ENCODE results near the gene MRPL46.

The MRPL46 gene

DNA sequence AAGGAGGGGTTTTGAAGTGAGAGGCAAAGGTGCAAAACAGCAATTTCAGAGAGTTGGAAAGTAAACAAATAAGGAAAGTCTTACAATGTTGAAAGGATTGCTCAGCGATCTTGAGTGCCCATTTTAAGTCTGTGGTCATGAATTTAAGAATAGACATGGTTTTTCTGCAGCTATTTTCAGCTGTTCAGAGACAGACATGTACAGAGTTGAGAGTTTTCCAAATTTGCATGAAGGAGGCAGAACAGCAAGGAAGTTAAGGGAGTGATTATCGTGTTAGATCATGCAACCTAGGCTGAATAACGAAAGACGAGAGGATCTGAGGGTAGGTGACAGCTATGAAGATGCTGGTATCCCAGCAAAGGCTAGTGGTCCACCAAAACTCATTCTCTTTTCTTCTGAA lies 42.1 kb upstream of the MRPL46 start:
- H3K79me2 ChIP-seq (ENCODE audit: insufficient read depth, low read length) = no peaks in the 10 kb centered on the region
- no peak overlapping the region for H2AFZ ChIP-seq (ENCODE audit: low read depth, low read length, severe bottlenecking)
- no peak overlapping the region for H3K4me3 ChIP-seq (ENCODE audit: insufficient read depth, low read length, poor library complexity, severe bottlenecking)
- no peaks in the 10 kb centered on the region for H3K9me2 ChIP-seq (replicated peaks; ENCODE audit: insufficient read depth, low read length)
- no peaks in the 10 kb centered on the region for H3K27me3 ChIP-seq (ENCODE audit: low read length)
- TF ChIP-seq, protein P1, sequence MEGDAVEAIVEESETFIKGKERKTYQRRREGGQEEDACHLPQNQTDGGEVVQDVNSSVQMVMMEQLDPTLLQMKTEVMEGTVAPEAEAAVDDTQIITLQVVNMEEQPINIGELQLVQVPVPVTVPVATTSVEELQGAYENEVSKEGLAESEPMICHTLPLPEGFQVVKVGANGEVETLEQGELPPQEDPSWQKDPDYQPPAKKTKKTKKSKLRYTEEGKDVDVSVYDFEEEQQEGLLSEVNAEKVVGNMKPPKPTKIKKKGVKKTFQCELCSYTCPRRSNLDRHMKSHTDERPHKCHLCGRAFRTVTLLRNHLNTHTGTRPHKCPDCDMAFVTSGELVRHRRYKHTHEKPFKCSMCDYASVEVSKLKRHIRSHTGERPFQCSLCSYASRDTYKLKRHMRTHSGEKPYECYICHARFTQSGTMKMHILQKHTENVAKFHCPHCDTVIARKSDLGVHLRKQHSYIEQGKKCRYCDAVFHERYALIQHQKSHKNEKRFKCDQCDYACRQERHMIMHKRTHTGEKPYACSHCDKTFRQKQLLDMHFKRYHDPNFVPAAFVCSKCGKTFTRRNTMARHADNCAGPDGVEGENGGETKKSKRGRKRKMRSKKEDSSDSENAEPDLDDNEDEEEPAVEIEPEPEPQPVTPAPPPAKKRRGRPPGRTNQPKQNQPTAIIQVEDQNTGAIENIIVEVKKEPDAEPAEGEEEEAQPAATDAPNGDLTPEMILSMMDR (IDR thresholded peaks at IDR 0.05; ENCODE audit: insufficient read depth, low read length, poor library complexity, severe bottlenecking) = no peak
- TF ChIP-seq EZH2phosphoT487 (conservative IDR thresholded peaks at IDR 0.05; ENCODE audit: low read length) = no peak
- no peaks in the 10 kb centered on the region for H4K20me1 ChIP-seq (ENCODE audit: low read depth, low read length)
- no peak overlapping the region for H3K4me2 ChIP-seq (ENCODE audit: low read depth, low read length, poor library complexity, severe bottlenecking)
- H3F3A ChIP-seq (ENCODE audit: insufficient read depth) = no peaks in the 10 kb centered on the region
- no peak overlapping the region for H3K27ac ChIP-seq (ENCODE audit: low read depth, low read length)
- no peak overlapping the region for H3K9ac ChIP-seq (ENCODE audit: low read length)
- H3K9me3 ChIP-seq (ENCODE audit: insufficient read depth, low read length) = no peaks in the 10 kb centered on the region
- no peaks in the 10 kb centered on the region for H3K36me3 ChIP-seq (ENCODE audit: low read length)

- no peaks in the 10 kb centered on the region for H3K27me3 ChIP-seq (ENCODE audit: low read length)
- H3F3A ChIP-seq (ENCODE audit: insufficient read depth) = no peaks in the 10 kb centered on the region
- H3K36me3 ChIP-seq (ENCODE audit: low read length) = no peaks in the 10 kb centered on the region
- no peak overlapping the region for H2AFZ ChIP-seq (ENCODE audit: low read depth, low read length, severe bottlenecking)
- H3K79me2 ChIP-seq (ENCODE audit: insufficient read depth, low read length) = no peaks in the 10 kb centered on the region
- no peaks in the 10 kb centered on the region for H3K9me3 ChIP-seq (ENCODE audit: insufficient read depth, low read length)
- no peak overlapping the region for H3K4me3 ChIP-seq (ENCODE audit: insufficient read depth, low read length, poor library complexity, severe bottlenecking)
- no peak overlapping the region for H3K4me2 ChIP-seq (ENCODE audit: low read depth, low read length, poor library complexity, severe bottlenecking)
- no peak overlapping the region for H3K27ac ChIP-seq (ENCODE audit: low read depth, low read length)
- H4K20me1 ChIP-seq (ENCODE audit: low read depth, low read length) = no peaks in the 10 kb centered on the region
- no peaks in the 10 kb centered on the region for H3K9me2 ChIP-seq (replicated peaks; ENCODE audit: insufficient read depth, low read length)
- TF ChIP-seq, protein P1 (IDR thresholded peaks at IDR 0.05; ENCODE audit: insufficient read depth, low read length, poor library complexity, severe bottlenecking) = no peak
- no peak for TF ChIP-seq EZH2phosphoT487 (conservative IDR thresholded peaks at IDR 0.05; ENCODE audit: low read length)
- H3K9ac ChIP-seq (ENCODE audit: low read length) = no peak overlapping the region
Observed at GRCh38 chr15:88506628-88507027, 39.4 kb upstream of the MRPL46 start.

DNA sequence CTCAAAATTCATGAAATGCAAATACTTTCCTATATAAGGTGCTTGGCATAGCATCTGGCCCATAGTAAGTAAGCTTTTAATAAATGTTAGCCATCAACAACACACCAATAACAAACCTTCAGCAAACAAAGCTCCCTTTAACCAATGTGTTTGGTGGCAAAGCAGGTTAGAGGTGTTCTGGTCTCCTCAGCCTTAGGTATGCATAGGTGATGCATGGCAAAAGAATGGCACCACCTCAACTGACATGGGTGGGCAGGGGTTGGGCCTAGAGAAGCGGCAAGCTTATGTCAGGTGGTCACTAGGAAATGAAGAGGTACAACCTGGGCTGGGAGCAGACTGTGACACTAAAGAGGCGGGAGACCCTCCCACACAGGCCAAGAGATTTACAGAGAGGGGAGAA lies 38.5 kb upstream of the MRPL46 start:
- Histone ChIP-seq H2AFZ (ENCODE audit: low read depth, low read length, severe bottlenecking) (no peak overlapping the region), H3K27ac (ENCODE audit: low read depth, low read length) (no peak overlapping the region), H3K27me3 (ENCODE audit: low read length) (no peaks in the 10 kb centered on the region), H3K36me3 (ENCODE audit: low read length) (no peaks in the 10 kb centered on the region), H3K9me3 (ENCODE audit: insufficient read depth, low read length) (no peaks in the 10 kb centered on the region), H3F3A (ENCODE audit: insufficient read depth) (no peaks in the 10 kb centered on the region), H3K9ac (ENCODE audit: low read length) (no peak overlapping the region), H3K9me2 (replicated peaks; ENCODE audit: insufficient read depth, low read length) (no peaks in the 10 kb centered on the region), H3K4me2 (ENCODE audit: low read depth, low read length, poor library complexity, severe bottlenecking) (no peak overlapping the region), H3K79me2 (ENCODE audit: insufficient read depth, low read length) (no peaks in the 10 kb centered on the region), H3K4me3 (ENCODE audit: insufficient read depth, low read length, poor library complexity, severe bottlenecking) (no peak overlapping the region), H4K20me1 (ENCODE audit: low read depth, low read length) (no peaks in the 10 kb centered on the region)
- TF ChIP-seq EZH2phosphoT487 (conservative IDR thresholded peaks at IDR 0.05; ENCODE audit: low read length) = no peak
- TF ChIP-seq, protein P1 (IDR thresholded peaks at IDR 0.05; ENCODE audit: insufficient read depth, low read length, poor library complexity, severe bottlenecking) = no peak
